ENCODE measurements around the gene COPS8. TPM values are rescaled to one million over a fixed set of nuclear protein-coding genes. Genes with fewer than 3 reads are reported as not detected.

The COPS8 gene
- total and polyA plus RNA-seq, 2 of the 4 experiments (the other 2 are of a cell fraction), result 47.0 to 64.9 TPM

DNA sequence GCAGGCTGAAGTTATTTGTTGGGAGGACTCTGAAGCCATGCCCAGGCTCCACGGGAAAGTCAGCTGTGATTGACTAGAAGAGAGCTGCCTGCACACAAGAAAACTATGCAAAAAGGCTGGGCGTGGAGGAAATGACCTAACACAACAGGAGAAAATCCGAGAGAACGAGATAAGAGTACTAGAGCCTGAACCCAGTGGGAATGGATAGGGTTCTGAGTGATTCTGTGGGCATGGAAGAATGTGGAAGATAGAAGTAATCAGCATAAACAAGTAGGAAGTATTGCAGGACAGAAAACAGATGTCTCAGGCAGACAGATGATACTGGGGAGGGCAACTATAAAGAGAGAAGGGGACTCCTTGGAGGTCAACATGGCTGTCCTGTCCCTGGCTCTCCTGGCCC is 12.1 kb upstream of the COPS8 start:
- intact Hi-C loops (cut with micrococcal nuclease), result loop anchor here (10.0 kb wide), 1 partner anchor 1299 kb away; no protein-coding TSS in a partner anchor
- peak; percentile 84 for ATAC-seq (ENCODE audit: low read depth)

More for the DNA sequence above, 12.1 kb upstream of the COPS8 start:
- Histone ChIP-seq H4K8ac (ENCODE audit: low read depth in 2 of 2, low read length in 2 of 2) (peak overlapping the region; percentile 29 to 74; a peak in 2 of 4 replicates), H2BK5ac (ENCODE audit: low read depth, low read length, poor library complexity, severe bottlenecking) (peak overlapping the region; percentile 79), H3K18ac (ENCODE audit: low read depth, low read length) (peak overlapping the region; percentile 24; the same call in 1 of the 2 replicates), H3K9ac (ENCODE audit: low read depth, low read length) (no peak overlapping the region), H2BK120ac (ENCODE audit: low read depth, low read length) (peak overlapping the region; percentile 67), H3K4ac (ENCODE audit: low read depth, low read length) (peak overlapping the region; percentile 63), H3K27ac (ENCODE audit: insufficient read depth, low read length) (peak overlapping the region; percentile 54), H4K91ac (ENCODE audit: insufficient read depth, low read depth, low read length) (peak overlapping the region; percentile 66), H2AK9ac (replicated peaks; ENCODE audit: low read depth, low read length, poor library complexity) (peak overlapping the region; percentile 81), H2AK5ac (ENCODE audit: low read depth, low read length) (peak overlapping the region; percentile 87), H4K20me1 (ENCODE audit: insufficient read depth, low read length) (peaks cover 4% of the 10 kb centered on the region; the same call in 1 of the 2 replicates), H3K23ac (ENCODE audit: low read depth, low read length) (peak overlapping the region; percentile 28; the same call in 1 of the 2 replicates), H3K4me3 (ENCODE audit: insufficient read depth, low read depth, low read length) (no peak overlapping the region), H3K27me3 (ENCODE audit: control insufficient read depth, insufficient read depth, low read length) (no peaks in the 10 kb centered on the region), H3K4me2 (ENCODE audit: low read depth, low read length) (peak overlapping the region; percentile 54), H3K36me3 (ENCODE audit: control insufficient read depth, insufficient read depth, low read length) (no peaks in the 10 kb centered on the region), H3K14ac (replicated peaks; ENCODE audit: low read depth, low read length) (peak overlapping the region; percentile 69), H3K79me1 (ENCODE audit: low read depth in 1 of 2, low read length in 2 of 2) (peaks cover 0 to 9% of the 10 kb centered on the region in 2 experiments; a peak in 2 of 4 replicates), H4K5ac (ENCODE audit: low read depth, low read length) (peak overlapping the region; percentile 46), H3K4me1 (ENCODE audit: control insufficient read depth, insufficient read depth, low read length) (peaks cover 20% of the 10 kb centered on the region), H2AFZ (replicated peaks; ENCODE audit: low read length, poor library complexity) (peak overlapping the region; percentile 80), H3K9me1 (ENCODE audit: insufficient read depth, low read length) (peaks cover 31% of the 10 kb centered on the region), H2BK20ac (ENCODE audit: low read depth, low read length) (peak overlapping the region; percentile 70), H3K9me3 (ENCODE audit: control insufficient read depth, insufficient read depth, low read length) (no peaks in the 10 kb centered on the region), H2BK15ac (ENCODE audit: low read depth, low read length) (peak overlapping the region; percentile 66; the same call in 1 of the 3 replicates), H3K56ac (ENCODE audit: extremely low read depth, insufficient read depth, low read length) (no peak overlapping the region)
- TF ChIP-seq MXI1 (IDR thresholded peaks at IDR 0.05; ENCODE audit: borderline replicate concordance, low read depth, low read length) (no peak), POLR2A (IDR thresholded peaks at IDR 0.05; ENCODE audit: low read depth, low read length) (no peak), CEBPB (IDR thresholded peaks at IDR 0.05; ENCODE audit: low read depth, low read length) (no peak; the same call in 1 of the 2 replicates), SMC3 (IDR thresholded peaks at IDR 0.05; ENCODE audit: low read depth, low read length) (no peak), MAFK (IDR thresholded peaks at IDR 0.05; ENCODE audit: low read depth, low read length) (no peak)
- BruUV-seq (replicated peaks), result no TSS peak
- dilution Hi-C loops (cut with HindIII; ENCODE audit: low sequenced_read_pairs, unreplicated experiment), result no loop called here
- 10% methylated on average over 2 of the region's 4 CpGs; no CpG with 5 or more reads in 1 of the 2 experiments for WGBS, 2 experiments (ENCODE audit: extremely low coverage in 2 of 2, insufficient read length in 1 of 2)
- in situ Hi-C loops (cut with MboI; ENCODE audit: low sequenced_read_pairs), result no loop called here
- POLR2A ChIA-PET (ENCODE audit: unreplicated experiment), result no interaction called here
- DNase-seq, result peak; percentile 93
- CTCF ChIA-PET, result interaction anchor here (0.6 kb wide), 1 partner anchor 13 kb away, joined by 3 read pairs; no protein-coding TSS in a partner anchor
